Measurements from ENCODE around the gene RAPGEF3.

Gene RAPGEF3

GRCh38 chr12:47797441-47797840 lies 38.8 kb upstream of the RAPGEF3 start:
- peak; percentile 61 for ATAC-seq
- TF ChIP-seq TCF4 (CRISPR knock-in tag; IDR thresholded peaks at IDR 0.05; ENCODE audit: borderline replicate concordance) (no peak), CREB5 (CRISPR knock-in tag; IDR thresholded peaks at IDR 0.05; ENCODE audit: low read depth) (no peak), ZNF565 (CRISPR knock-in tag; conservative IDR thresholded peaks at IDR 0.05; ENCODE audit: low read depth) (no peak), ZFP30 (CRISPR knock-in tag; IDR thresholded peaks at IDR 0.05) (no peak), TOX (CRISPR knock-in tag; IDR thresholded peaks at IDR 0.05; ENCODE audit: borderline replicate concordance) (no peak), ZC3H10 (CRISPR knock-in tag; IDR thresholded peaks at IDR 0.05) (no peak), PPARA (CRISPR knock-in tag; IDR thresholded peaks at IDR 0.05; ENCODE audit: borderline replicate concordance) (no peak), RARB (CRISPR knock-in tag; IDR thresholded peaks at IDR 0.05) (no peak), GLIS3 (CRISPR knock-in tag; IDR thresholded peaks at IDR 0.05) (no peak), TSHZ2 (CRISPR knock-in tag; IDR thresholded peaks at IDR 0.05) (no peak), SNAI2 (CRISPR knock-in tag; IDR thresholded peaks at IDR 0.05) (no peak), CSDC2 (CRISPR knock-in tag; IDR thresholded peaks at IDR 0.05) (no peak)

- TF ChIP-seq ZC3H10 (CRISPR knock-in tag; IDR thresholded peaks at IDR 0.05) (no peak), RARB (CRISPR knock-in tag; IDR thresholded peaks at IDR 0.05) (no peak), TSHZ2 (CRISPR knock-in tag; IDR thresholded peaks at IDR 0.05) (no peak), ZNF70 (CRISPR knock-in tag; IDR thresholded peaks at IDR 0.05) (no peak), CSDC2 (CRISPR knock-in tag; IDR thresholded peaks at IDR 0.05) (no peak)
- ATAC-seq: no peak
Observed at GRCh38 chr12:47795814-47796411, 37.2 kb upstream of the RAPGEF3 start.

- TF ChIP-seq ZNF70 (CRISPR knock-in tag; IDR thresholded peaks at IDR 0.05) (no peak), TOX (CRISPR knock-in tag; IDR thresholded peaks at IDR 0.05; ENCODE audit: borderline replicate concordance) (no peak), POU6F1 (CRISPR knock-in tag; IDR thresholded peaks at IDR 0.05; ENCODE audit: borderline replicate concordance, low read depth) (no peak), ARNTL (CRISPR knock-in tag; IDR thresholded peaks at IDR 0.05; ENCODE audit: borderline replicate concordance, low read depth) (no peak), BACH2 (CRISPR knock-in tag; IDR thresholded peaks at IDR 0.05; ENCODE audit: borderline replicate concordance) (no peak), ISL1 (CRISPR knock-in tag; IDR thresholded peaks at IDR 0.05) (no peak), TSHZ2 (CRISPR knock-in tag; IDR thresholded peaks at IDR 0.05) (no peak), GLIS3 (CRISPR knock-in tag; IDR thresholded peaks at IDR 0.05) (no peak), CREB5 (CRISPR knock-in tag; IDR thresholded peaks at IDR 0.05; ENCODE audit: low read depth) (no peak), ZNF565 (CRISPR knock-in tag; conservative IDR thresholded peaks at IDR 0.05; ENCODE audit: low read depth) (no peak), PPARA (CRISPR knock-in tag; IDR thresholded peaks at IDR 0.05; ENCODE audit: borderline replicate concordance) (no peak), RARB (CRISPR knock-in tag; IDR thresholded peaks at IDR 0.05) (no peak), TCF4 (CRISPR knock-in tag; IDR thresholded peaks at IDR 0.05; ENCODE audit: borderline replicate concordance) (no peak), CSRNP3 (CRISPR knock-in tag; IDR thresholded peaks at IDR 0.05) (no peak), OSR1 (CRISPR knock-in tag; IDR thresholded peaks at IDR 0.05) (no peak)
- ATAC-seq: no peak
Observed at GRCh38 chr12:47795121-47795813, 36.6 kb upstream of the RAPGEF3 start.
